CD4-positive, alpha-beta T cell (primary cell): ENCODE measurements around the gene SLC22A13. TPM values are rescaled to one million over a fixed set of nuclear protein-coding genes. Genes with fewer than 3 reads are reported as not detected.
A peak's percentile ranks its signal among the peaks of the same experiment; 100 is the strongest.

Source experiments
- ATAC-seq: fragments of 200-7000 bp; cut with Tn5 transposase; one replicate; pipeline ENCODE4 v1.10.0; 2022; ENCODE audit warnings: mild to moderate bottlenecking; ENCODE audit not compliant: poor library complexity
- CTCF ChIA-PET: fragments of 350-600 bp; sonication (Branson Sonifier 250); formaldehyde crosslinking; loops from one replicate; lab custom pipeline; 2021; ENCODE audit warnings: antibody characterized with exemption, inconsistent platforms; lab: Charles Lee
- POLR2A ChIA-PET: fragments of 350-600 bp; sonication (Branson Sonifier 250); formaldehyde crosslinking; loops from one replicate; lab custom pipeline; 2021; ENCODE audit warnings: antibody characterized with exemption, inconsistent platforms; lab: Charles Lee
- DNase-seq, 14 experiments: peaks; one replicate each; pipeline ENCODE4 v3.0.0-alpha.2; 2013 to 2020; ENCODE audit warnings: mixed read lengths in 2 of 14
- H3K27ac ChIP-seq, 2 donors: one replicate each; pipeline versions ENCODE4 v1.5.1 to v1.7.0; 2013; ENCODE audit warnings: low read length in 2 of 2, low read depth in 1 of 2, mild to moderate bottlenecking in 1 of 2
- H3K27me3 ChIP-seq, 2 experiments: 1 replicate in 1 of 2; 2 replicates in 1 of 2; pipeline versions ENCODE4 v1.6.1 to v1.7.0; 2013; ENCODE audit warnings: low read length in 2 of 2, control low read depth in 1 of 2, mild to moderate bottlenecking in 1 of 2, moderate library complexity in 1 of 2; ENCODE audit not compliant: insufficient read depth in 2 of 2, control insufficient read depth in 1 of 2
- H3K36me3 ChIP-seq: one replicate; pipeline ENCODE4 v1.6.1; 2013; ENCODE audit warnings: low read length, control low read depth; ENCODE audit not compliant: insufficient read depth
- H3K4me1 ChIP-seq: one replicate; pipeline ENCODE4 v1.6.1; 2013; ENCODE audit warnings: low read length, control low read depth; ENCODE audit not compliant: insufficient read depth
- H3K4me3 ChIP-seq: one replicate; pipeline ENCODE4 v1.5.1; 2013; ENCODE audit warnings: mild to moderate bottlenecking, low read length, moderate library complexity
- H3K9me3 ChIP-seq, 2 experiments: 1 replicate in 1 of 2; 2 replicates in 1 of 2; pipeline versions ENCODE4 v1.6.1 to v1.7.0; 2013; ENCODE audit warnings: low read length in 2 of 2, mild to moderate bottlenecking in 2 of 2, control low read depth in 1 of 2, moderate library complexity in 1 of 2; ENCODE audit not compliant: control insufficient read depth in 1 of 2, insufficient read depth in 1 of 2
- H3K27ac Mint-ChIP-seq: one replicate; pipeline ENCODE4 v1.8.0; 2020; ENCODE audit warnings: mixed read lengths
- H3K27me3 Mint-ChIP-seq: one replicate; pipeline ENCODE4 v1.8.0; 2021; ENCODE audit warnings: mixed read lengths
- H3K36me3 Mint-ChIP-seq: one replicate; pipeline ENCODE4 v1.8.0; 2021; ENCODE audit warnings: low read depth, mixed read lengths
- H3K4me1 Mint-ChIP-seq: one replicate; pipeline ENCODE4 v1.8.0; 2021; ENCODE audit warnings: low read depth, mixed read lengths
- H3K4me3 Mint-ChIP-seq: one replicate; pipeline ENCODE4 v1.8.0; 2020; ENCODE audit warnings: mild to moderate bottlenecking, mixed read lengths
- H3K9me3 Mint-ChIP-seq: one replicate; pipeline ENCODE4 v1.8.0; 2020; ENCODE audit warnings: mixed read lengths
- intact Hi-C, 2 experiments: fragments of 100-400 bp; cut with DNase I in 1 of 2; cut with micrococcal nuclease in 1 of 2; formaldehyde crosslinking; loops; one replicate each; pipeline versions ENCODE4 v1.15.1 to v1.9.0; 2023 to 2025; cut with DNase I, micrococcal nuclease
- total RNA-seq, 174 experiments: library from RNA in 2 of 174; stranded (reverse) in 2 of 174; gene quantifications; one replicate each; pipeline ENCODE4 v1.2.3 and lab custom pipeline; 2021 to 2026
- TF ChIP-seq, protein P1 (sequence below): fragments of 200-600 bp; IDR thresholded peaks from one replicate; pipeline ENCODE4 v1.8.0; 2022; ENCODE audit warnings: antibody characterized with exemption, mild to moderate bottlenecking

SLC22A13 gene
- total RNA-seq, 2 experiments from 2014 or later = 0.19 to 0.22 TPM

DNA sequence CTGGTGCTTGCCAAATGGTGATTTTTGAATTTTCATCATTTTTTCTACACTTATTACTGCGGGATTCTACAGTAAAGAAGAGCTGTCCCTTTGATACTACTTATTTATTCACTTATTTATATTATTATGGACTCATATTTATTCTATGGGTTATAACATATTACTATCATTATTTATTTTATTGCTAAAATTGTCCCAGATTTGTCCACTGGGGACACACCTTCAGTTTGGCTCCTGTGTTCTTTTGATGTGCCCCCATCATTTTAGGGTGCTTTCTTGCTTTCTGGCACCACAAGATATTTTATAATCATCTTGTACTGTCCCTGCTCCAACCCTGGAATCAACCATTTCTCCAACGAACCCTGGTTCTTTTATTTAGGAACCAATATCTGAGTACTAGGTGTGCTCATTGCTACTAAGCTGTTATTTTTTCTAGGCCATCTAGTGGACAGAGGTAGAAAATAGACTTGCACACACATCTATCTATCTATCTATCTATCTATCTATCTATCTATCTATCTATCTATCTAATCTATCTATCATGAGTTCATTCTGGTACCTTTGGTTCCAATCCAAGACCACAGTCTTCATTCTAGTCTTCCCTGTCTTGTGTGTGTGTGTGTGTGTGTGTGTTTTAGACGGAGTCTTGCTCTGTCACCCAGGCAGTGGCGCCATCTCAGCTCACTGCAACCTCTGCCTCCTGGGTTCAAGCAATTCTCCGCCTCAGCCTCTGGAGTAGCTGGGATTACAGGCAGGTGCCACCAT, 32.5 kb downstream of the SLC22A13 start:
- peak in 2 of 14 experiments; percentile 9 to 10 for DNase-seq
- peaks cover 0 to 2% of the 10 kb centered on the region in 2 experiments for H3K27me3 ChIP-seq
- TF ChIP-seq, protein P1, sequence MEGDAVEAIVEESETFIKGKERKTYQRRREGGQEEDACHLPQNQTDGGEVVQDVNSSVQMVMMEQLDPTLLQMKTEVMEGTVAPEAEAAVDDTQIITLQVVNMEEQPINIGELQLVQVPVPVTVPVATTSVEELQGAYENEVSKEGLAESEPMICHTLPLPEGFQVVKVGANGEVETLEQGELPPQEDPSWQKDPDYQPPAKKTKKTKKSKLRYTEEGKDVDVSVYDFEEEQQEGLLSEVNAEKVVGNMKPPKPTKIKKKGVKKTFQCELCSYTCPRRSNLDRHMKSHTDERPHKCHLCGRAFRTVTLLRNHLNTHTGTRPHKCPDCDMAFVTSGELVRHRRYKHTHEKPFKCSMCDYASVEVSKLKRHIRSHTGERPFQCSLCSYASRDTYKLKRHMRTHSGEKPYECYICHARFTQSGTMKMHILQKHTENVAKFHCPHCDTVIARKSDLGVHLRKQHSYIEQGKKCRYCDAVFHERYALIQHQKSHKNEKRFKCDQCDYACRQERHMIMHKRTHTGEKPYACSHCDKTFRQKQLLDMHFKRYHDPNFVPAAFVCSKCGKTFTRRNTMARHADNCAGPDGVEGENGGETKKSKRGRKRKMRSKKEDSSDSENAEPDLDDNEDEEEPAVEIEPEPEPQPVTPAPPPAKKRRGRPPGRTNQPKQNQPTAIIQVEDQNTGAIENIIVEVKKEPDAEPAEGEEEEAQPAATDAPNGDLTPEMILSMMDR = peak; percentile 27
- Mint-ChIP-seq H3K27me3 (no peaks in the 10 kb centered on the region), H3K4me1 (no peaks in the 10 kb centered on the region), H3K27ac (no peak overlapping the region), H3K36me3 (no peaks in the 10 kb centered on the region), H3K9me3 (no peaks in the 10 kb centered on the region), H3K4me3 (no peak overlapping the region)
- H3K36me3 ChIP-seq = no peaks in the 10 kb centered on the region
- no peak overlapping the region for H3K27ac ChIP-seq
- CTCF ChIA-PET = interaction anchor here (0.7 to 1.3 kb wide), 2 partner anchors 180 to 323 kb away, joined by 3 read pairs; no protein-coding TSS in a partner anchor
- H3K9me3 ChIP-seq = no peaks in the 10 kb centered on the region
- H3K4me3 ChIP-seq = no peak overlapping the region
- POLR2A ChIA-PET = interaction anchor here (1.0 kb wide), 1 partner anchor 162 kb away, joined by 3 read pairs; no protein-coding TSS in a partner anchor
- no peak for ATAC-seq
- intact Hi-C loops = loop anchor here in 1 of 2 experiments (5.0 kb wide), 1 partner anchor 181 kb away; no protein-coding TSS in a partner anchor
- H3K4me1 ChIP-seq = no peaks in the 10 kb centered on the region

DNA sequence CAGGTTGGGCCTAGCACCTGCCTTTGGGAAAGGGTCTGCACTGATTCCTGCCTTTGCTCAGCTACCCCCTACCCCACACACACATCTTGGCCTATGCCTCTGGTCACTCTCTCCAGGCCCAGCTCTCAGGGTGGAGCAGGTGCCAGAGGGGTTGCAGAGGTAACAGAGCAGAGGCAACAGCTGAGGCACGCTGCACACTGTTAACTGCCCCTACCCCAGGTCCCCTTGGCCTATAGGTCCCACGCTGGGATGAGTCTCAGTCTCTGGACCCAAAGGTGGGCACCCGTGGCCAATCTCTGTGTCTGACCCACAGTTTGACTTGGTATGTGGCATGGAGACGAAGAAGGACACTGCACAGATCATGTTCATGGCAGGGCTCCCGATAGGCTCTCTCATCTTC, 41.3 kb downstream of the SLC22A13 start:
- Histone ChIP-seq H3K36me3 (no peaks in the 10 kb centered on the region), H3K27ac (no peak overlapping the region), H3K27me3 (peaks cover 0 to 5% of the 10 kb centered on the region in 2 experiments), H3K4me1 (no peaks in the 10 kb centered on the region), H3K9me3 (peaks cover 0 to 6% of the 10 kb centered on the region in 2 experiments), H3K4me3 (no peak overlapping the region)
- ChIA-PET POLR2A (no interaction called here), CTCF (no interaction called here)
- DNase-seq (no peak), ATAC-seq (no peak)
- TF ChIP-seq, protein P1 = no peak
- Mint-ChIP-seq H3K9me3 (peaks cover 4% of the 10 kb centered on the region), H3K4me3 (no peak overlapping the region), H3K4me1 (no peaks in the 10 kb centered on the region), H3K27ac (no peak overlapping the region), H3K36me3 (no peaks in the 10 kb centered on the region), H3K27me3 (no peaks in the 10 kb centered on the region)
- intact Hi-C loops = no loop called here

DNA sequence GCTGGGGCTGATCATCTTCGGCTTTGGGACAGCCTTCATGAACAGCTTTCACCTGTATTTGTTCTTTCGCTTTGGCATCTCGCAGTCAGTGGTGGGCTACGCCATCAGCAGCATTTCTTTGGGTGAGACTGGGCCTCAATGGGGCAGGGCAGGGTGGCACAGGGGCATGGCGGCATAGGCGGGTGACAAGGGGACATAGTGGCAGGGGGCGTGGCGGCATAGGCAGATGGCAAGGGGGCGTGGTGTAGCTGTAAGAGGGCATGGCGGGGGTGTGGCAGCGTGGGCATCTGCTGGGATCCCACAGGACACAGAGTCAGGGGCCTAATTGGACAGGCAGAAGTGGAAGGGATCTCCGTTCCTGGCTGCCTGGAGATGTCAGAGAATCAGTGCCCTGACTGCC, 42.0 kb downstream of the SLC22A13 start:
- ATAC-seq = no peak
- Histone ChIP-seq H3K27ac (no peak overlapping the region), H3K36me3 (no peaks in the 10 kb centered on the region), H3K4me3 (no peak overlapping the region), H3K9me3 (peaks cover 0 to 6% of the 10 kb centered on the region in 2 experiments), H3K27me3 (peaks cover 0 to 5% of the 10 kb centered on the region in 2 experiments), H3K4me1 (no peaks in the 10 kb centered on the region)
- ChIA-PET POLR2A (no interaction called here), CTCF (no interaction called here)
- Mint-ChIP-seq H3K9me3 (peaks cover 4% of the 10 kb centered on the region), H3K36me3 (no peaks in the 10 kb centered on the region), H3K27ac (no peak overlapping the region), H3K4me1 (no peaks in the 10 kb centered on the region), H3K4me3 (no peak overlapping the region), H3K27me3 (no peaks in the 10 kb centered on the region)
- TF ChIP-seq, protein P1 = no peak
- intact Hi-C loops = no loop called here
- DNase-seq = no peak
